ENCODE data around the gene CYTH2. TPM values are rescaled to one million over a fixed set of nuclear protein-coding genes. Genes with fewer than 3 reads are reported as not detected.

CYTH2 gene
- polyA plus RNA-seq, 1 of the 3 experiments (the other 2 are of a cell fraction): 69.5 TPM

- no peaks in the 10 kb centered on the region for H3K27me3 ChIP-seq (ENCODE audit: insufficient read depth)
- H2AFZ ChIP-seq (ENCODE audit: low read depth): no peak overlapping the region
- no peak overlapping the region for H3K27ac ChIP-seq (ENCODE audit: low read depth in 2 of 2, low read length in 1 of 2)
- 63% methylated on average over 30 of the region's 45 CpGs for WGBS (ENCODE audit: low lambda C conversion rate)
- no peak overlapping the region for H3K9ac ChIP-seq
- H3K4me3 ChIP-seq (ENCODE audit: low read depth in 2 of 2, low read length in 1 of 2): no peak overlapping the region
- peaks cover 15% of the 10 kb centered on the region for H3F3A ChIP-seq (replicated peaks; ENCODE audit: insufficient read depth)
- no peaks in the 10 kb centered on the region for H4K20me1 ChIP-seq (ENCODE audit: insufficient read depth)
- H3K79me2 ChIP-seq (ENCODE audit: insufficient read depth): peaks cover 11% of the 10 kb centered on the region; the same call in 1 of the 2 replicates
- no peaks in the 10 kb centered on the region for H3K9me3 ChIP-seq
- ChIA-PET POLR2A (no interaction called here), CTCF (interaction anchor here (15.9 kb wide), 1 partner anchor 89 kb away, joined by 230 read pairs; no protein-coding TSS in a partner anchor)
- H3K4me1 ChIP-seq (ENCODE audit: control insufficient read depth in 1 of 2, insufficient read depth in 2 of 2, low read depth in 1 of 2, low read length in 1 of 2): peaks cover 0 to 18% of the 10 kb centered on the region in 2 experiments; a peak in 1 of 4 replicates
- DNase-seq: peak; percentile 49
- peaks cover 2 to 11% of the 10 kb centered on the region in 2 experiments for H3K36me3 ChIP-seq (replicated peaks in 1 of 2; ENCODE audit: control insufficient read depth in 1 of 2, insufficient read depth in 2 of 2, low read length in 1 of 2)
- no peaks in the 10 kb centered on the region for H3K9me2 ChIP-seq
- no peak for TF ChIP-seq POLR2AphosphoS5 (IDR thresholded peaks at IDR 0.05; ENCODE audit: low read depth, low read length)
- TF ChIP-seq MAX (IDR thresholded peaks at IDR 0.05; ENCODE audit: low read depth): no peak
- TF ChIP-seq, protein P1, sequence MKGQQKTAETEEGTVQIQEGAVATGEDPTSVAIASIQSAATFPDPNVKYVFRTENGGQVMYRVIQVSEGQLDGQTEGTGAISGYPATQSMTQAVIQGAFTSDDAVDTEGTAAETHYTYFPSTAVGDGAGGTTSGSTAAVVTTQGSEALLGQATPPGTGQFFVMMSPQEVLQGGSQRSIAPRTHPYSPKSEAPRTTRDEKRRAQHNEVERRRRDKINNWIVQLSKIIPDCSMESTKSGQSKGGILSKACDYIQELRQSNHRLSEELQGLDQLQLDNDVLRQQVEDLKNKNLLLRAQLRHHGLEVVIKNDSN (IDR thresholded peaks at IDR 0.05; ENCODE audit: borderline replicate concordance, low read depth): no peak
- no peak for TF ChIP-seq GABPA (IDR thresholded peaks at IDR 0.05; ENCODE audit: low read depth)
- TF ChIP-seq RAD21 (IDR thresholded peaks at IDR 0.05; ENCODE audit: low read length): no peak
- TF ChIP-seq ELF1 (IDR thresholded peaks at IDR 0.05): no peak
- no peak for TF ChIP-seq JUND (IDR thresholded peaks at IDR 0.05)
- no peak for TF ChIP-seq EZH2phosphoT487 (IDR thresholded peaks at IDR 0.05; ENCODE audit: borderline replicate concordance, low read depth)
- no peak for TF ChIP-seq FOSL2 (IDR thresholded peaks at IDR 0.05; ENCODE audit: borderline replicate concordance, low read depth)
- H3K4me2 ChIP-seq: no peak overlapping the region
Observed at GRCh38 chr19:48496959-48497727, 28.0 kb downstream of the CYTH2 start.

DNA sequence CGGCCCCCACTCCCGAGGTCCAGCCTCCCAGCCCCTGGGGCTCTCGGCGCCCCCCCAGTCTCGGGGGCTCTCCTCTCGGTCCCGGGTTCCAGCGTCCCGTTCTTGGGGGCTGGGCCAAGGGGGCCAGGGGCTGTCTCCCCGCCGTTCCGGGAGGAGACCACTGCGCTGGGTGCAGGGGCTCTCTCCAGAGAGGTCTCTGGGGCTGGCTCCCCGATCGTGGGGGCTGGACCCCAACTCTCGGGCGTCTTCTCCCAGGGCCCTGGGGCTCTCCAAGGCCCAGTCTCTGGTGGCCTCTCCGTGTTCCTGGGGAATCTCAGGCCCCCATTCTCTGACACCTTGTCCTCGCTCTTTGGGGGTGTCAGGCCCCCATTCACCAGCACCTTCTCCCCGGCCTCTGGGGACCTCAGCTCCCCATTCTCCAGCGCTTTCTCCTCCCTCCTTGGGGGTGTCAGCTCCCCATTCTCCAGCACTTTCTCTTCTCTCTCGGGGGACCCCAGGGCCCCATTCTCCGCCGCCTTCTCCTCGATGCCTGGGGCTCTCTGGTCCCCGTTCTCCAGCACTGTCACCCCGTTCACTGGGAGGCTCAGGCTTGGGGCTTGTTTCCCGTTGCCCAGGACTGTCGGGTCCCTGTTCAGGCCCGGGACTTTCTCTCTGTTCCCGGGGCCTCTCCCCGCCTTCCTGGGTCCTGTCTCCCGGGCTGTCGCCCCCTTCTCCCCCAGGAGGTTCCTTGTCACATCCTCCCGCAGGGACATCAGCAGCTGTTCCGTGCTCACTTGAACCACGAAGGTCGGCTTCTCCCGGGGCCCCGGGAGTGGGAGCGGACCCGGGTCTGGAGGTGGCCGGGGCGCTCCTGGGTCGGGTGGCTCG is 28.8 kb downstream of the CYTH2 start:
- Histone ChIP-seq H3K9me3 (no peaks in the 10 kb centered on the region), H3K4me3 (ENCODE audit: low read depth in 2 of 2, low read length in 1 of 2) (no peak overlapping the region), H3K27ac (ENCODE audit: low read depth in 2 of 2, low read length in 1 of 2) (no peak overlapping the region), H3K4me2 (no peak overlapping the region), H3K36me3 (replicated peaks in 1 of 2; ENCODE audit: control insufficient read depth in 1 of 2, insufficient read depth in 2 of 2, low read length in 1 of 2) (peaks cover 2 to 11% of the 10 kb centered on the region in 2 experiments), H4K20me1 (ENCODE audit: insufficient read depth) (no peaks in the 10 kb centered on the region), H3F3A (replicated peaks; ENCODE audit: insufficient read depth) (peaks cover 18% of the 10 kb centered on the region), H3K4me1 (ENCODE audit: control insufficient read depth in 1 of 2, insufficient read depth in 2 of 2, low read depth in 1 of 2, low read length in 1 of 2) (peaks cover 0 to 14% of the 10 kb centered on the region in 2 experiments; a peak in 1 of 4 replicates), H2AFZ (ENCODE audit: low read depth) (no peak overlapping the region), H3K9me2 (no peaks in the 10 kb centered on the region), H3K27me3 (ENCODE audit: insufficient read depth) (no peaks in the 10 kb centered on the region), H3K79me2 (ENCODE audit: insufficient read depth) (peaks cover 11% of the 10 kb centered on the region; the same call in 1 of the 2 replicates), H3K9ac (no peak overlapping the region)
- peak; percentile 52 for DNase-seq
- 63% methylated on average over 30 of the region's 46 CpGs for WGBS (ENCODE audit: low lambda C conversion rate)
- ChIA-PET POLR2A (no interaction called here), CTCF (interaction anchor here (1.2 to 15.9 kb wide), 2 partner anchors 8 to 88 kb away, joined by 4 to 230 read pairs; no protein-coding TSS in a partner anchor)
- TF ChIP-seq FOSL2 (IDR thresholded peaks at IDR 0.05; ENCODE audit: borderline replicate concordance, low read depth) (no peak), EP300 (IDR thresholded peaks at IDR 0.05; ENCODE audit: borderline replicate concordance in 1 of 2, low read depth in 1 of 2, low read length in 1 of 2) (no peak), TEAD4 (IDR thresholded peaks at IDR 0.05; ENCODE audit: borderline replicate concordance, insufficient read depth) (no peak), POLR2AphosphoS5 (IDR thresholded peaks at IDR 0.05; ENCODE audit: low read depth, low read length) (no peak), NFIC (IDR thresholded peaks at IDR 0.05; ENCODE audit: borderline replicate concordance) (no peak), EZH2phosphoT487 (IDR thresholded peaks at IDR 0.05; ENCODE audit: borderline replicate concordance, low read depth) (no peak), ELF1 (IDR thresholded peaks at IDR 0.05) (no peak), MXI1 (IDR thresholded peaks at IDR 0.05; ENCODE audit: low read depth, low read length) (no peak), RCOR1 (IDR thresholded peaks at IDR 0.05; ENCODE audit: low read length) (no peak), FOXM1 (IDR thresholded peaks at IDR 0.05; ENCODE audit: low read depth) (no peak), SIN3A (IDR thresholded peaks at IDR 0.05; ENCODE audit: borderline replicate concordance, low read depth, low read length) (no peak), JUND (IDR thresholded peaks at IDR 0.05) (no peak), GATA2 (CRISPR knock-in tag; IDR thresholded peaks at IDR 0.05) (no peak)
- TF ChIP-seq, protein P2, sequence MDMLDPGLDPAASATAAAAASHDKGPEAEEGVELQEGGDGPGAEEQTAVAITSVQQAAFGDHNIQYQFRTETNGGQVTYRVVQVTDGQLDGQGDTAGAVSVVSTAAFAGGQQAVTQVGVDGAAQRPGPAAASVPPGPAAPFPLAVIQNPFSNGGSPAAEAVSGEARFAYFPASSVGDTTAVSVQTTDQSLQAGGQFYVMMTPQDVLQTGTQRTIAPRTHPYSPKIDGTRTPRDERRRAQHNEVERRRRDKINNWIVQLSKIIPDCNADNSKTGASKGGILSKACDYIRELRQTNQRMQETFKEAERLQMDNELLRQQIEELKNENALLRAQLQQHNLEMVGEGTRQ (IDR thresholded peaks at IDR 0.05; ENCODE audit: borderline replicate concordance, low read depth, low read length): no peak
- TF ChIP-seq, protein P3, sequence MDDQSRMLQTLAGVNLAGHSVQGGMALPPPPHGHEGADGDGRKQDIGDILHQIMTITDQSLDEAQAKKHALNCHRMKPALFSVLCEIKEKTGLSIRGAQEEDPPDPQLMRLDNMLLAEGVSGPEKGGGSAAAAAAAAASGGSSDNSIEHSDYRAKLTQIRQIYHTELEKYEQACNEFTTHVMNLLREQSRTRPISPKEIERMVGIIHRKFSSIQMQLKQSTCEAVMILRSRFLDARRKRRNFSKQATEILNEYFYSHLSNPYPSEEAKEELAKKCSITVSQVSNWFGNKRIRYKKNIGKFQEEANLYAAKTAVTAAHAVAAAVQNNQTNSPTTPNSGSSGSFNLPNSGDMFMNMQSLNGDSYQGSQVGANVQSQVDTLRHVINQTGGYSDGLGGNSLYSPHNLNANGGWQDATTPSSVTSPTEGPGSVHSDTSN (IDR thresholded peaks at IDR 0.05): no peak

Data from SK-N-SH (cell line).